ENCODE results near the gene HACD2.

GRCh38 chr3:123564056-123564455 lies 20.8 kb downstream of the HACD2 start:
- TF ChIP-seq CTCF (IDR thresholded peaks at IDR 0.05): no peak
- TF ChIP-seq ZFX (IDR thresholded peaks at IDR 0.05; ENCODE audit: borderline replicate concordance): no peak
